ENCODE results near the gene NSUN5.

- no peak for TF ChIP-seq USF2 (CRISPR knock-in tag; IDR thresholded peaks at IDR 0.05)
- no peak for TF ChIP-seq EP300 (IDR thresholded peaks at IDR 0.05; ENCODE audit: low read length)
- TF ChIP-seq, protein P1, sequence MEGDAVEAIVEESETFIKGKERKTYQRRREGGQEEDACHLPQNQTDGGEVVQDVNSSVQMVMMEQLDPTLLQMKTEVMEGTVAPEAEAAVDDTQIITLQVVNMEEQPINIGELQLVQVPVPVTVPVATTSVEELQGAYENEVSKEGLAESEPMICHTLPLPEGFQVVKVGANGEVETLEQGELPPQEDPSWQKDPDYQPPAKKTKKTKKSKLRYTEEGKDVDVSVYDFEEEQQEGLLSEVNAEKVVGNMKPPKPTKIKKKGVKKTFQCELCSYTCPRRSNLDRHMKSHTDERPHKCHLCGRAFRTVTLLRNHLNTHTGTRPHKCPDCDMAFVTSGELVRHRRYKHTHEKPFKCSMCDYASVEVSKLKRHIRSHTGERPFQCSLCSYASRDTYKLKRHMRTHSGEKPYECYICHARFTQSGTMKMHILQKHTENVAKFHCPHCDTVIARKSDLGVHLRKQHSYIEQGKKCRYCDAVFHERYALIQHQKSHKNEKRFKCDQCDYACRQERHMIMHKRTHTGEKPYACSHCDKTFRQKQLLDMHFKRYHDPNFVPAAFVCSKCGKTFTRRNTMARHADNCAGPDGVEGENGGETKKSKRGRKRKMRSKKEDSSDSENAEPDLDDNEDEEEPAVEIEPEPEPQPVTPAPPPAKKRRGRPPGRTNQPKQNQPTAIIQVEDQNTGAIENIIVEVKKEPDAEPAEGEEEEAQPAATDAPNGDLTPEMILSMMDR (IDR thresholded peaks at IDR 0.05 in 2 of 3, conservative IDR thresholded peaks at IDR 0.05 in 1 of 3; ENCODE audit: insufficient read depth in 2 of 3, low read depth in 1 of 3, low read length in 3 of 3) = no peak
- no peak for TF ChIP-seq CBX3 (IDR thresholded peaks at IDR 0.05; ENCODE audit: borderline replicate concordance in 1 of 2, low read length in 2 of 2)
- no peak for TF ChIP-seq ZNF140 (CRISPR knock-in tag; IDR thresholded peaks at IDR 0.05)
- TF ChIP-seq, protein P2, sequence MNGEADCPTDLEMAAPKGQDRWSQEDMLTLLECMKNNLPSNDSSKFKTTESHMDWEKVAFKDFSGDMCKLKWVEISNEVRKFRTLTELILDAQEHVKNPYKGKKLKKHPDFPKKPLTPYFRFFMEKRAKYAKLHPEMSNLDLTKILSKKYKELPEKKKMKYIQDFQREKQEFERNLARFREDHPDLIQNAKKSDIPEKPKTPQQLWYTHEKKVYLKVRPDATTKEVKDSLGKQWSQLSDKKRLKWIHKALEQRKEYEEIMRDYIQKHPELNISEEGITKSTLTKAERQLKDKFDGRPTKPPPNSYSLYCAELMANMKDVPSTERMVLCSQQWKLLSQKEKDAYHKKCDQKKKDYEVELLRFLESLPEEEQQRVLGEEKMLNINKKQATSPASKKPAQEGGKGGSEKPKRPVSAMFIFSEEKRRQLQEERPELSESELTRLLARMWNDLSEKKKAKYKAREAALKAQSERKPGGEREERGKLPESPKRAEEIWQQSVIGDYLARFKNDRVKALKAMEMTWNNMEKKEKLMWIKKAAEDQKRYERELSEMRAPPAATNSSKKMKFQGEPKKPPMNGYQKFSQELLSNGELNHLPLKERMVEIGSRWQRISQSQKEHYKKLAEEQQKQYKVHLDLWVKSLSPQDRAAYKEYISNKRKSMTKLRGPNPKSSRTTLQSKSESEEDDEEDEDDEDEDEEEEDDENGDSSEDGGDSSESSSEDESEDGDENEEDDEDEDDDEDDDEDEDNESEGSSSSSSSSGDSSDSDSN (IDR thresholded peaks at IDR 0.05; ENCODE audit: borderline replicate concordance in 1 of 2, low read depth in 2 of 2, low read length in 2 of 2) = no peak
- TF ChIP-seq MAFK (IDR thresholded peaks at IDR 0.05; ENCODE audit: low read length) = no peak
- TF ChIP-seq COPS2 (conservative IDR thresholded peaks at IDR 0.05) = no peak
- TF ChIP-seq PKNOX1 (IDR thresholded peaks at IDR 0.05) = no peak
- TF ChIP-seq EZH2 (IDR thresholded peaks at IDR 0.05; ENCODE audit: borderline replicate concordance, low read depth, low read length) = no peak
- no peak for TF ChIP-seq RCOR1 (IDR thresholded peaks at IDR 0.05; ENCODE audit: borderline replicate concordance in 1 of 2, low read depth in 2 of 2, low read length in 2 of 2)
- TF ChIP-seq ZNF124 (CRISPR knock-in tag; IDR thresholded peaks at IDR 0.05) = no peak
Observed at GRCh38 chr7:73332447-73332846, 23.8 kb upstream of the NSUN5 start.

All from K562 (cell line).